ENCODE results near the gene ABCG2. TPM values are rescaled to one million over a fixed set of nuclear protein-coding genes. Genes with fewer than 3 reads are reported as not detected.
A peak's percentile ranks its signal among the peaks of the same experiment; 100 is the strongest.

The ABCG2 gene
- total RNA-seq, 1 experiment from 2014 or later, result 23.7 TPM

- CTCF ChIA-PET, result no interaction called here
These were observed 83.1 kb downstream of the ABCG2 start for GRCh38 chr4:88075336-88075735.

GRCh38 chr4:88070031-88070430 lies 88.4 kb downstream of the ABCG2 start:
- ChIA-PET POLR2A (no interaction called here), CTCF (no interaction called here)
- no TSS peak for BruUV-seq (replicated peaks)
- Histone ChIP-seq H3K36me3 (ENCODE audit: control insufficient read depth, insufficient read depth, low read length) (no peaks in the 10 kb centered on the region), H3K27me3 (replicated peaks; ENCODE audit: control insufficient read depth, insufficient read depth, low read length) (no peaks in the 10 kb centered on the region), H3K4me1 (peaks cover 14% of the 10 kb centered on the region), H3K9me3 (0 out of 2 replicates have a peak, but pooled peaks cover 9% of the 10 kb centered on the region), H3K4me3 (ENCODE audit: low read depth, low read length) (no peak overlapping the region)
- no peak overlapping the region for H3K4me3 Mint-ChIP-seq (ENCODE audit: unreplicated experiment)
- H3K9me3 Mint-ChIP-seq (ENCODE audit: unreplicated experiment), result no peaks in the 10 kb centered on the region
- no peak overlapping the region for H3K27ac Mint-ChIP-seq (ENCODE audit: unreplicated experiment)
- TF ChIP-seq CTCF (IDR thresholded peaks at IDR 0.05; ENCODE audit: insufficient read depth in 1 of 2, low read depth in 1 of 2, low read length in 1 of 2, severe bottlenecking in 1 of 2, unreplicated experiment in 1 of 2), result no peak
- intact Hi-C loops (cut with micrococcal nuclease; ENCODE audit: unreplicated experiment), result no loop called here
- peaks cover 9% of the 10 kb centered on the region for H3K4me1 Mint-ChIP-seq (ENCODE audit: low read depth, unreplicated experiment)
- DNase-seq, result no peak
- no peaks in the 10 kb centered on the region for H3K27me3 Mint-ChIP-seq (ENCODE audit: insufficient read depth, unreplicated experiment)
- H3K36me3 Mint-ChIP-seq (ENCODE audit: insufficient read depth, unreplicated experiment), result peaks cover 36% of the 10 kb centered on the region

More at GRCh38 chr4:88075336-88075735, 83.1 kb downstream of the ABCG2 start:
- no peaks in the 10 kb centered on the region for H3K27me3 Mint-ChIP-seq (ENCODE audit: insufficient read depth, unreplicated experiment)
- POLR2A ChIA-PET, result no interaction called here
- TF ChIP-seq CTCF (IDR thresholded peaks at IDR 0.05; ENCODE audit: insufficient read depth in 1 of 2, low read depth in 1 of 2, low read length in 1 of 2, severe bottlenecking in 1 of 2, unreplicated experiment in 1 of 2), result no peak
- H3K4me1 ChIP-seq, result no peaks in the 10 kb centered on the region
- H3K36me3 ChIP-seq (ENCODE audit: control insufficient read depth, insufficient read depth, low read length), result no peaks in the 10 kb centered on the region
- no peak for DNase-seq
- no peak overlapping the region for H3K27ac Mint-ChIP-seq (ENCODE audit: unreplicated experiment)
- no peak overlapping the region for H3K4me3 ChIP-seq (ENCODE audit: low read depth, low read length)
- no peaks in the 10 kb centered on the region for H3K9me3 Mint-ChIP-seq (ENCODE audit: unreplicated experiment)
- H3K4me1 Mint-ChIP-seq (ENCODE audit: low read depth, unreplicated experiment), result no peaks in the 10 kb centered on the region
- no peak overlapping the region for H3K4me3 Mint-ChIP-seq (ENCODE audit: unreplicated experiment)
- intact Hi-C loops (cut with micrococcal nuclease; ENCODE audit: unreplicated experiment), result no loop called here
- no peaks in the 10 kb centered on the region for H3K27me3 ChIP-seq (replicated peaks; ENCODE audit: control insufficient read depth, insufficient read depth, low read length)
- BruUV-seq (replicated peaks), result TSS peak; percentile 14
- no peaks in the 10 kb centered on the region for H3K9me3 ChIP-seq
- peaks cover 22% of the 10 kb centered on the region for H3K36me3 Mint-ChIP-seq (ENCODE audit: insufficient read depth, unreplicated experiment)

- H3K27me3 Mint-ChIP-seq (ENCODE audit: insufficient read depth, unreplicated experiment), result no peaks in the 10 kb centered on the region
- H3K9me3 Mint-ChIP-seq (ENCODE audit: unreplicated experiment), result no peaks in the 10 kb centered on the region
- H3K9me3 ChIP-seq, result 0 out of 2 replicates have a peak, but pooled peaks cover 9% of the 10 kb centered on the region
- no peaks in the 10 kb centered on the region for H3K36me3 ChIP-seq (ENCODE audit: control insufficient read depth, insufficient read depth, low read length)
- BruUV-seq (replicated peaks), result no TSS peak
- no peak overlapping the region for H3K4me3 Mint-ChIP-seq (ENCODE audit: unreplicated experiment)
- H3K27ac Mint-ChIP-seq (ENCODE audit: unreplicated experiment), result no peak overlapping the region
- TF ChIP-seq CTCF (IDR thresholded peaks at IDR 0.05; ENCODE audit: insufficient read depth in 1 of 2, low read depth in 1 of 2, low read length in 1 of 2, severe bottlenecking in 1 of 2, unreplicated experiment in 1 of 2), result no peak
- peaks cover 45% of the 10 kb centered on the region for H3K4me1 ChIP-seq
- no peaks in the 10 kb centered on the region for H3K27me3 ChIP-seq (replicated peaks; ENCODE audit: control insufficient read depth, insufficient read depth, low read length)
- no peak overlapping the region for H3K4me3 ChIP-seq (ENCODE audit: low read depth, low read length)
- ChIA-PET CTCF (interaction anchor here (0.8 kb wide), 1 partner anchor 148 kb away, joined by 3 read pairs; no protein-coding TSS in a partner anchor), POLR2A (no interaction called here)
- H3K36me3 Mint-ChIP-seq (ENCODE audit: insufficient read depth, unreplicated experiment), result peaks cover 14% of the 10 kb centered on the region
- DNase-seq, result no peak
- intact Hi-C loops (cut with micrococcal nuclease; ENCODE audit: unreplicated experiment), result loop anchor here (2.0 kb wide), 2 partner anchors 44 to 80 kb away; no protein-coding TSS in a partner anchor
- peaks cover 27% of the 10 kb centered on the region for H3K4me1 Mint-ChIP-seq (ENCODE audit: low read depth, unreplicated experiment)
These were observed 94.0 kb downstream of the ABCG2 start for GRCh38 chr4:88064410-88064809.
